B cell (primary cell): ENCODE measurements around the gene AAMP. TPM values are rescaled to one million over a fixed set of nuclear protein-coding genes. Genes with fewer than 3 reads are reported as not detected.
A peak's percentile ranks its signal among the peaks of the same experiment; 100 is the strongest.

Experiments
- ATAC-seq: fragments of 200-7000 bp; cut with Tn5 transposase; one replicate; pipeline ENCODE4 v1.10.0; 2021; ENCODE audit warnings: low read depth, mild to moderate bottlenecking, moderate number of reproducible peaks, moderate library complexity
- CTCF ChIA-PET: fragments of 350-600 bp; sonication (Branson Sonifier 250); formaldehyde crosslinking; loops from one replicate; lab custom pipeline; 2021; ENCODE audit warnings: antibody characterized with exemption, inconsistent platforms; lab: Charles Lee
- POLR2A ChIA-PET: fragments of 350-600 bp; sonication (Branson Sonifier 250); formaldehyde crosslinking; loops from one replicate; lab custom pipeline; 2021; ENCODE audit warnings: antibody characterized with exemption; lab: Charles Lee
- DNase-seq: peaks from one replicate; pipeline ENCODE4 v3.0.0; 2013
- H2AFZ ChIP-seq: 2 replicates; pipeline ENCODE4 v1.6.1; 2012; ENCODE audit warnings: mild to moderate bottlenecking, low read depth, low read length; ENCODE audit not compliant: insufficient read depth, poor library complexity, severe bottlenecking
- H3K27ac ChIP-seq, 2 donors: 1 replicate in 1 of 2; 2 replicates in 1 of 2; pipeline ENCODE4 v1.5.1; 2012 to 2013; ENCODE audit warnings: low read length in 2 of 2, mild to moderate bottlenecking in 2 of 2, moderate library complexity in 1 of 2
- H3K27me3 ChIP-seq, 4 experiments: fragments of 200-600 bp in 1 of 4; sonication (generic) in 1 of 4; replicated peaks in 1 of 4; 1 replicate in 2 of 4; 2 replicates in 2 of 4; pipeline versions ENCODE4 v1.6.1 to v1.7.0; 2013 to 2016; ENCODE audit warnings: low read length in 3 of 4, mild to moderate bottlenecking in 2 of 4, mixed read lengths in 1 of 4, moderate library complexity in 1 of 4; ENCODE audit not compliant: insufficient read depth in 4 of 4, control insufficient read depth in 3 of 4; ENCODE audit errors: control extremely low read depth in 1 of 4
- H3K36me3 ChIP-seq, 2 experiments: replicated peaks in 1 of 2; 1 replicate in 1 of 2; 2 replicates in 1 of 2; pipeline versions ENCODE4 v1.6.1 to v1.7.1; 2013; ENCODE audit warnings: low read length in 1 of 2; ENCODE audit not compliant: insufficient read depth in 2 of 2, control insufficient read depth in 1 of 2; ENCODE audit errors: control extremely low read depth in 1 of 2, extremely low read depth in 1 of 2
- H3K4me1 ChIP-seq, 2 donors: fragments of 200-600 bp in 1 of 2; sonication (generic) in 1 of 2; 1 replicate in 1 of 2; 2 replicates in 1 of 2; pipeline versions ENCODE4 v1.5.1 to v1.6.1; 2013 to 2017; ENCODE audit warnings: low read length in 2 of 2; ENCODE audit not compliant: control insufficient read depth in 2 of 2, insufficient read depth in 2 of 2
- H3K4me2 ChIP-seq: replicated peaks from 2 replicates; pipeline ENCODE3; 2012; ENCODE audit warnings: mild to moderate bottlenecking, low read depth, low read length; ENCODE audit not compliant: poor library complexity, severe bottlenecking
- H3K4me3 ChIP-seq, 5 experiments: fragments of 200-600 bp in 1 of 5; sonication (generic) in 1 of 5; 1 replicate in 3 of 5; 2 replicates in 2 of 5; pipeline versions ENCODE4 v1.5.1 to v1.7.0; 2011 to 2016; ENCODE audit warnings: low read length in 4 of 5, mild to moderate bottlenecking in 4 of 5, low read depth in 2 of 5, control low read depth in 1 of 5, moderate library complexity in 1 of 5; ENCODE audit not compliant: insufficient read depth in 1 of 5; ENCODE audit errors: control extremely low read depth in 1 of 5, extremely low read depth in 1 of 5
- H3K79me2 ChIP-seq: fragments of 200-600 bp; sonication (generic); one replicate; pipeline ENCODE4 v1.6.0; 2016; ENCODE audit warnings: low read length; ENCODE audit not compliant: control insufficient read depth, insufficient read depth
- H3K9ac ChIP-seq: fragments of 200-600 bp; sonication (generic); 2 replicates; pipeline ENCODE4 v1.6.1; 2017; ENCODE audit warnings: mild to moderate bottlenecking, low read length, moderate library complexity
- H3K9me3 ChIP-seq, 3 donors: one replicate each; pipeline versions ENCODE4 v1.6.1 to v1.7.1; 2013; ENCODE audit warnings: low read length in 2 of 3; ENCODE audit not compliant: control insufficient read depth in 2 of 3, insufficient read depth in 1 of 3; ENCODE audit errors: control extremely low read depth in 1 of 3
- H4K20me1 ChIP-seq: 2 replicates; pipeline ENCODE4 v1.6.0; 2012; ENCODE audit warnings: mild to moderate bottlenecking, low read length; ENCODE audit not compliant: insufficient read depth, control insufficient read depth, poor library complexity, severe bottlenecking
- H3K27ac Mint-ChIP-seq: one replicate; pipeline ENCODE4 v1.8.0; 2021; ENCODE audit warnings: mixed read lengths
- H3K27me3 Mint-ChIP-seq: one replicate; pipeline ENCODE4 v1.8.0; 2021; ENCODE audit warnings: mixed read lengths
- H3K4me1 Mint-ChIP-seq: one replicate; pipeline ENCODE4 v1.8.0; 2021; ENCODE audit warnings: mixed read lengths
- H3K4me3 Mint-ChIP-seq: one replicate; pipeline ENCODE4 v1.8.0; 2021; ENCODE audit warnings: mixed read lengths
- H3K9me3 Mint-ChIP-seq: one replicate; pipeline ENCODE4 v1.8.0; 2022; ENCODE audit warnings: mixed read lengths; ENCODE audit not compliant: insufficient read depth
- EZH2 ChIP-seq: IDR thresholded peaks from 2 replicates; pipeline ENCODE4 v1.6.1; 2012; ENCODE audit warnings: borderline replicate concordance, low read depth, mild to moderate bottlenecking, moderate library complexity, low read length; ENCODE audit not compliant: insufficient read depth, poor library complexity, severe bottlenecking
- whole genome bisulfite sequencing: methylation state at CpG from one replicate; pipeline ENCODE4 v1.1.5; 2013; ENCODE audit warnings: missing lambda C conversion rate; ENCODE audit not compliant: insufficient coverage; 5-methylcytosine and 5-hydroxymethylcytosine counted together
- intact Hi-C: fragments of 100-400 bp; cut with micrococcal nuclease; formaldehyde crosslinking; loops from one replicate; pipeline ENCODE4 v1.10.0; 2022
- polyA plus RNA-seq: library from polyadenylated mRNA; depleted of rRNA; stranded (reverse); fragments of >200 nt; gene quantifications from 2 replicates; pipeline ENCODE4 v1.2.3, GENCODE V29; 2012
- total RNA-seq, 2 donors: library from RNA; stranded (reverse); fragments of 120-200 nt in 1 of 2; gene quantifications; 1 replicate in 1 of 2; 2 replicates in 1 of 2; pipeline versions ENCODE4 v1.2.3 to v1.2.4, GENCODE V29; 2013 to 2022
- TF ChIP-seq, protein P1 (sequence below): fragments of 200-600 bp; IDR thresholded peaks from one replicate; pipeline ENCODE4 v1.8.0; 2022; ENCODE audit warnings: antibody characterized with exemption, mild to moderate bottlenecking

Gene AAMP
- total and polyA plus RNA-seq, 2 donors (not counting 1 experiment from before 2014, with no cell fraction given), result 56.4 to 65.7 TPM

DNA sequence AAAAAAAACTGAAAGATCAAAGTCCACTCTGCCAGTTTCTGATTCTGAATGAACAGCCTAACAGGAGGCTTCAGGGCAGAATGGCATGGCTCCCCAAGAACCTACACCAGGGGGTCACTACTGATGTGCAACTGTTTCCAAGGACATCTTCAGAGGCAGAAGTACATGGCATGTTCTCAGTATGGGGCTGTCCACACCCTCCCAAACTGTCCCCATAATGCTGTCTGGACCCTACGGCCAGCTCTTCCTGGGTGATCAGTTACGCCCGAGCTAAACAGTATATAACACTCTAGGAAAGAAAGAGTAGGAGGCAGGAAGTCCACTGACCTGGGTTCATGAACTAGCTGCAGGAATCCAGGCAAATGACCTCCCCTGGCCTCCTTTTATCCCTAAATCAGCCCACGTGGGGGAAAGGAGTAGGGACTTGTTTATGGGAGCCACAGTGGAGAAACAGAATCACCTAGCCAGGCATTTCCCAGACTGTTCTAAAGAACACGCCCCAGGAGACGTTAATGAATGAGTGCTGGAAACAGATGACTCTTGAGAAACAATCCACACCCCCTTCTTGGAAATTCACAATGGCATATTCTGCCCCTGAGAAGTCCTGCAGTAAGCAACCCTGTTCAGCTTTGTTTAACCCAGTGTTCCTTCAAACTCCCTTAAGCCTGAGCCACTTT is 19.8 kb upstream of the AAMP start:
- H3K9me3 Mint-ChIP-seq, result no peaks in the 10 kb centered on the region
- Histone ChIP-seq H3K79me2 (peaks cover 94% of the 10 kb centered on the region), H3K27ac (peak overlapping the region; percentile 92 to 98), H4K20me1 (no peaks in the 10 kb centered on the region), H3K4me3 (peak overlapping the region in 4 of 5 experiments; percentile 50 to 95 (median 76)), H3K4me2 (peak overlapping the region; percentile 93), H3K9me3 (no peaks in the 10 kb centered on the region), H3K27me3 (no peaks in the 10 kb centered on the region), H3K9ac (peak overlapping the region; percentile 97), H3K36me3 (peaks cover 0 to 3% of the 10 kb centered on the region in 2 experiments), H2AFZ (no peak overlapping the region), H3K4me1 (peaks cover 81 to 96% of the 10 kb centered on the region in 2 donors)
- DNase-seq (no peak), ATAC-seq (no peak)
- H3K27ac Mint-ChIP-seq, result peak overlapping the region; percentile 93
- ChIA-PET POLR2A (interaction anchor here (0.5 to 3.4 kb wide), 7 partner anchors 14 to 107 kb away, joined by 3 to 32 read pairs (median 6); partner anchors contain the start of genes AAMP, CATIP and PNKD), CTCF (interaction anchor here (1.2 to 15.5 kb wide), 5 partner anchors 12 to 78 kb away, joined by 3 to 331 read pairs (median 22); partner anchors contain the start of genes AAMP, CATIP and PNKD)
- H3K27me3 Mint-ChIP-seq, result no peaks in the 10 kb centered on the region
- peak overlapping the region; percentile 89 for H3K4me3 Mint-ChIP-seq
- peaks cover 83% of the 10 kb centered on the region for H3K4me1 Mint-ChIP-seq
- TF ChIP-seq, protein P1, sequence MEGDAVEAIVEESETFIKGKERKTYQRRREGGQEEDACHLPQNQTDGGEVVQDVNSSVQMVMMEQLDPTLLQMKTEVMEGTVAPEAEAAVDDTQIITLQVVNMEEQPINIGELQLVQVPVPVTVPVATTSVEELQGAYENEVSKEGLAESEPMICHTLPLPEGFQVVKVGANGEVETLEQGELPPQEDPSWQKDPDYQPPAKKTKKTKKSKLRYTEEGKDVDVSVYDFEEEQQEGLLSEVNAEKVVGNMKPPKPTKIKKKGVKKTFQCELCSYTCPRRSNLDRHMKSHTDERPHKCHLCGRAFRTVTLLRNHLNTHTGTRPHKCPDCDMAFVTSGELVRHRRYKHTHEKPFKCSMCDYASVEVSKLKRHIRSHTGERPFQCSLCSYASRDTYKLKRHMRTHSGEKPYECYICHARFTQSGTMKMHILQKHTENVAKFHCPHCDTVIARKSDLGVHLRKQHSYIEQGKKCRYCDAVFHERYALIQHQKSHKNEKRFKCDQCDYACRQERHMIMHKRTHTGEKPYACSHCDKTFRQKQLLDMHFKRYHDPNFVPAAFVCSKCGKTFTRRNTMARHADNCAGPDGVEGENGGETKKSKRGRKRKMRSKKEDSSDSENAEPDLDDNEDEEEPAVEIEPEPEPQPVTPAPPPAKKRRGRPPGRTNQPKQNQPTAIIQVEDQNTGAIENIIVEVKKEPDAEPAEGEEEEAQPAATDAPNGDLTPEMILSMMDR, result no peak
- no peak for TF ChIP-seq EZH2
- 85% methylated on average over 4 of the region's 6 CpGs for WGBS
- intact Hi-C loops, result loop anchor here (5.0 kb wide), 1 partner anchor 593 kb away; the partner anchor contains the start of gene WNT10A
